ENCODE data around the gene METTL21A.

GRCh38 chr2:207600231-207600630 is 25.0 kb downstream of the METTL21A start:
- TF ChIP-seq CTCF (conservative IDR thresholded peaks at IDR 0.05 in 1 of 2, IDR thresholded peaks at IDR 0.05 in 1 of 2; ENCODE audit: extremely low read depth in 1 of 2, insufficient read depth in 1 of 2, low read depth in 1 of 2, low read length in 2 of 2) (no peak), EZH2 (IDR thresholded peaks at IDR 0.05; ENCODE audit: borderline replicate concordance, low read length) (no peak)
